PC-9 (cell line): ENCODE results near the gene INO80E.

Experiments
- EZH2 ChIP-seq: fragments of 200-600 bp; sonication (generic); IDR thresholded peaks from 2 replicates; pipeline ENCODE4 v1.8.0; 2017; ENCODE audit warnings: antibody characterized with exemption, low read depth
- TF ChIP-seq, protein P1 (sequence below): fragments of 200-600 bp; sonication (generic); conservative IDR thresholded peaks from 2 replicates; pipeline ENCODE4 v1.6.1; 2017; ENCODE audit warnings: mixed run types, antibody characterized with exemption, mild to moderate bottlenecking, moderate library complexity

DNA sequence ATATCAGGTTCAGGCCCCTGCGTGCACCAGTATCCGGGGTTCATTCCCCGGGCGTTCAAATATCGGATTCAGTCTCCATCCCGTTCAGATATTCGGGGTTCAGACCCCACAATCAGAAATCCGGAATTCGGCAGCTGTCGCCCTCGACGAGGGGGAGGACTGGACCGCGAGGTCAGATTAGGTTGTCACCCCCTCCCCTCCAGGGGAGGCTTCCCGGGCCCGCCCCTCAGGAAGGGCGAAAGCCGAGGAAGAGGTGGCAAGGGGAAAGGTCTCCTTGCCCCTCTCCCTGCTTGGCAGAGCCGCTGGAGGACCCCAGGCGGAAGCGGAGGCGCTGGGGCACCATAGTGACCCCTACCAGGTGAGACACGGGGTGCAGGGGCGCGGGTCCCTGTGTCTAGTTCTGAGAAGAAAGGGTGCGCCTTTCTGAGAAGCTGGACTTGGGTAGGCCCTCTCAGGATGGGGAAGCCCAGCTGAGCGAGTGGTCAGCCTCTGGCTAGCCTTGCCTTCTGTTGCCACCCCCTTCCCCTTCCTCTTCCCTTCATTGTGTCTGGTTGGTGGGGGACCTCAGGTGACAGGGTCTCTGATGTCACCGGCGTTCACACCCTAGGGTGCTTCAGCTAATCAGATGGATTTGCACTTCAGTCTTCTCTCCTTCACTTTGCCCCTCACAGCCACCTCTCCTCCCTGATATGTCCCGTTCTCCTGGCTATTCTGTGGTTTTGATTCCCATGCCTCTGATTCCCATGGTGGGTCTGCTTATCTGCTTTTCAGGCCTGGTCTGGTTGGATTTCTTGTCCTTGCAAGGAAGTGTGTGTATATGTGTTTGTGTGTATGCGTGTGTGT, 21.5 kb upstream of the INO80E start:
- TF ChIP-seq, protein P1, sequence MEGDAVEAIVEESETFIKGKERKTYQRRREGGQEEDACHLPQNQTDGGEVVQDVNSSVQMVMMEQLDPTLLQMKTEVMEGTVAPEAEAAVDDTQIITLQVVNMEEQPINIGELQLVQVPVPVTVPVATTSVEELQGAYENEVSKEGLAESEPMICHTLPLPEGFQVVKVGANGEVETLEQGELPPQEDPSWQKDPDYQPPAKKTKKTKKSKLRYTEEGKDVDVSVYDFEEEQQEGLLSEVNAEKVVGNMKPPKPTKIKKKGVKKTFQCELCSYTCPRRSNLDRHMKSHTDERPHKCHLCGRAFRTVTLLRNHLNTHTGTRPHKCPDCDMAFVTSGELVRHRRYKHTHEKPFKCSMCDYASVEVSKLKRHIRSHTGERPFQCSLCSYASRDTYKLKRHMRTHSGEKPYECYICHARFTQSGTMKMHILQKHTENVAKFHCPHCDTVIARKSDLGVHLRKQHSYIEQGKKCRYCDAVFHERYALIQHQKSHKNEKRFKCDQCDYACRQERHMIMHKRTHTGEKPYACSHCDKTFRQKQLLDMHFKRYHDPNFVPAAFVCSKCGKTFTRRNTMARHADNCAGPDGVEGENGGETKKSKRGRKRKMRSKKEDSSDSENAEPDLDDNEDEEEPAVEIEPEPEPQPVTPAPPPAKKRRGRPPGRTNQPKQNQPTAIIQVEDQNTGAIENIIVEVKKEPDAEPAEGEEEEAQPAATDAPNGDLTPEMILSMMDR: no peak
- no peak for TF ChIP-seq EZH2
